Measurements from ENCODE around the gene SCN2B.
"Not testable (repeated sequence)": the region's sequence is repeated elsewhere in the genome, so short reads cannot be mapped to it uniquely, and the experiment has no call there.

Gene SCN2B

GRCh38 chr11:118193910-118194566 is 17.6 kb upstream of the SCN2B start:
- in situ Hi-C loops (cut with MboI; ENCODE audit: low sequenced_read_pairs, unreplicated experiment), result loop anchor here (10.0 kb wide), 1 partner anchor 101 kb away; no protein-coding TSS in a partner anchor
- peak; percentile 61 for DNase-seq (ENCODE audit: low spot score)
- no peak for TF ChIP-seq CTCF (IDR thresholded peaks at IDR 0.05; ENCODE audit: borderline replicate concordance, control extremely low read depth, extremely low read depth, insufficient read depth, missing control alignments)

GRCh38 chr11:118192817-118193216 is 16.4 kb upstream of the SCN2B start:
- DNase-seq (ENCODE audit: low spot score), result not testable (repeated sequence)
- in situ Hi-C loops (cut with MboI; ENCODE audit: low sequenced_read_pairs, unreplicated experiment), result loop anchor here (10.0 kb wide), 1 partner anchor 102 kb away; no protein-coding TSS in a partner anchor

- in situ Hi-C loops (cut with MboI; ENCODE audit: low sequenced_read_pairs, unreplicated experiment), result loop anchor here (10.0 kb wide), 1 partner anchor 104 kb away; no protein-coding TSS in a partner anchor
- DNase-seq (ENCODE audit: low spot score), result not testable (repeated sequence)
Measured at GRCh38 chr11:118190942-118191506, 14.6 kb upstream of the SCN2B start.

GRCh38 chr11:118186346-118187107 is 10.1 kb upstream of the SCN2B start:
- in situ Hi-C loops (cut with MboI; ENCODE audit: low sequenced_read_pairs, unreplicated experiment), result loop anchor here (10.0 kb wide), 1 partner anchor 168 kb away; the partner anchor contains the start of gene UBE4A
- no peak for DNase-seq (ENCODE audit: low spot score)
- TF ChIP-seq CTCF (IDR thresholded peaks at IDR 0.05; ENCODE audit: borderline replicate concordance, control extremely low read depth, extremely low read depth, insufficient read depth, missing control alignments), result no peak

- no peak for DNase-seq (ENCODE audit: low spot score)
- TF ChIP-seq CTCF (IDR thresholded peaks at IDR 0.05; ENCODE audit: borderline replicate concordance, control extremely low read depth, extremely low read depth, insufficient read depth, missing control alignments), result no peak
- in situ Hi-C loops (cut with MboI; ENCODE audit: low sequenced_read_pairs, unreplicated experiment), result loop anchor here (10.0 kb wide), 1 partner anchor 170 kb away; the partner anchor contains the start of gene UBE4A
Measured at GRCh38 chr11:118184784-118185579, 8.5 kb upstream of the SCN2B start.

- not testable (repeated sequence) for DNase-seq (ENCODE audit: low spot score)
- in situ Hi-C loops (cut with MboI; ENCODE audit: low sequenced_read_pairs, unreplicated experiment), result loop anchor here (10.0 kb wide), 1 partner anchor 171 kb away; the partner anchor contains the start of gene UBE4A
Measured at GRCh38 chr11:118183691-118184090, 7.3 kb upstream of the SCN2B start.

GRCh38 chr11:118180300-118180703 is 3.9 kb upstream of the SCN2B start:
- DNase-seq (ENCODE audit: low spot score), result no peak
- TF ChIP-seq CTCF (IDR thresholded peaks at IDR 0.05; ENCODE audit: borderline replicate concordance, control extremely low read depth, extremely low read depth, insufficient read depth, missing control alignments), result no peak
- in situ Hi-C loops (cut with MboI; ENCODE audit: low sequenced_read_pairs, unreplicated experiment), result loop anchor here (10.0 kb wide), 1 partner anchor 174 kb away; the partner anchor contains the start of gene UBE4A
